H9 (cell line): Measurements from ENCODE around the gene STK35. TPM values are rescaled to one million over a fixed set of nuclear protein-coding genes. Genes with fewer than 3 reads are reported as not detected.

Experiments used
- DNase-seq: peaks from one replicate; pipeline ENCODE4 v3.0.0-alpha.2; 2017
- H2AFZ ChIP-seq: one replicate; pipeline ENCODE4 v1.6.1; 2013; ENCODE audit warnings: mild to moderate bottlenecking, low read length, control low read depth, moderate library complexity
- H2AK5ac ChIP-seq: 2 replicates; pipeline ENCODE4 v1.6.1; 2013; ENCODE audit warnings: low read length, control low read depth, mixed read lengths; ENCODE audit not compliant: insufficient read length
- H2BK120ac ChIP-seq: one replicate; pipeline ENCODE4 v1.6.1; 2013; ENCODE audit warnings: low read depth, mild to moderate bottlenecking, low read length, control low read depth, inconsistent platforms; ENCODE audit not compliant: poor library complexity, severe bottlenecking
- H2BK12ac ChIP-seq: 2 replicates; pipeline ENCODE4 v1.6.1; 2013; ENCODE audit warnings: low read length, control low read depth, mixed read lengths, low read depth; ENCODE audit not compliant: insufficient read length
- H2BK15ac ChIP-seq: 2 replicates; pipeline ENCODE4 v1.6.1; 2013; ENCODE audit warnings: low read depth, low read length, control low read depth
- H2BK20ac ChIP-seq: one replicate; pipeline ENCODE4 v1.6.1; 2013; ENCODE audit warnings: low read depth, mild to moderate bottlenecking, low read length, control low read depth, inconsistent platforms; ENCODE audit not compliant: poor library complexity, severe bottlenecking
- H2BK5ac ChIP-seq: 2 replicates; pipeline ENCODE4 v1.6.1; 2013; ENCODE audit warnings: low read length, control low read depth, mixed read lengths; ENCODE audit not compliant: insufficient read length
- H3K14ac ChIP-seq: 2 replicates; pipeline ENCODE4 v1.6.1; 2013; ENCODE audit warnings: low read length, control low read depth; ENCODE audit not compliant: insufficient read depth
- H3K18ac ChIP-seq: 2 replicates; pipeline ENCODE4 v1.6.1; 2013; ENCODE audit warnings: low read depth, mild to moderate bottlenecking, mixed read lengths, low read length, control low read depth; ENCODE audit not compliant: insufficient read length
- H3K23ac ChIP-seq: 2 replicates; pipeline ENCODE4 v1.6.1; 2013; ENCODE audit warnings: low read length, control low read depth, mixed read lengths, low read depth; ENCODE audit not compliant: insufficient read length
- H3K23me2 ChIP-seq: 2 replicates; pipeline ENCODE4 v1.6.1; 2013; ENCODE audit warnings: low read depth, mild to moderate bottlenecking, mixed read lengths, low read length, control low read depth; ENCODE audit not compliant: insufficient read length, poor library complexity, severe bottlenecking
- H3K27ac ChIP-seq: 2 replicates; pipeline ENCODE4 v1.5.1; 2013; ENCODE audit warnings: low read length, control low read depth, mixed read lengths, low read depth; ENCODE audit not compliant: insufficient read length
- H3K27me3 ChIP-seq: 2 replicates; pipeline ENCODE4 v1.6.1; 2013; ENCODE audit warnings: low read length, control low read depth, inconsistent platforms; ENCODE audit not compliant: insufficient read depth
- H3K4ac ChIP-seq: 2 replicates; pipeline ENCODE4 v1.6.1; 2013; ENCODE audit warnings: low read depth, mild to moderate bottlenecking, control low read depth, inconsistent platforms, low read length, moderate library complexity
- H3K4me1 ChIP-seq: 2 replicates; pipeline ENCODE4 v1.6.1; 2013; ENCODE audit warnings: low read length, control low read depth, inconsistent platforms; ENCODE audit not compliant: insufficient read depth
- H3K4me2 ChIP-seq: 2 replicates; pipeline ENCODE4 v1.6.1; 2013; ENCODE audit warnings: low read length, control low read depth, mixed read lengths; ENCODE audit not compliant: insufficient read length, insufficient read depth
- H3K56ac ChIP-seq: 2 replicates; pipeline ENCODE4 v1.6.1; 2013; ENCODE audit warnings: low read depth, mild to moderate bottlenecking, mixed read lengths, low read length, control low read depth; ENCODE audit not compliant: insufficient read length
- H3K79me1 ChIP-seq: 2 replicates; pipeline ENCODE4 v1.6.1; 2013; ENCODE audit warnings: low read depth, mild to moderate bottlenecking, moderate library complexity, low read length, control low read depth, inconsistent platforms; ENCODE audit not compliant: insufficient read depth, poor library complexity, severe bottlenecking
- H3K79me2 ChIP-seq: 2 replicates; pipeline ENCODE4 v1.6.1; 2013; ENCODE audit warnings: low read length, control low read depth, inconsistent platforms; ENCODE audit not compliant: insufficient read depth
- H3K9ac ChIP-seq: 2 replicates; pipeline ENCODE4 v1.6.1; 2013; ENCODE audit warnings: low read length, control low read depth, mixed read lengths; ENCODE audit not compliant: insufficient read length; ENCODE audit errors: extremely low read depth
- H3K9me3 ChIP-seq: one replicate; pipeline ENCODE4 v1.6.1; 2013; ENCODE audit warnings: low read depth, low read length, inconsistent platforms; ENCODE audit not compliant: control insufficient read depth
- H3T11ph ChIP-seq: one replicate; pipeline ENCODE4 v1.6.1; 2013; ENCODE audit warnings: mild to moderate bottlenecking, low read length, control low read depth, inconsistent platforms
- H4K20me1 ChIP-seq: one replicate; pipeline ENCODE4 v1.6.1; 2013; ENCODE audit not compliant: control insufficient read depth, insufficient read length, insufficient read depth
- H4K5ac ChIP-seq: 2 replicates; pipeline ENCODE4 v1.6.1; 2013; ENCODE audit warnings: low read depth, mild to moderate bottlenecking, mixed read lengths, low read length, control low read depth; ENCODE audit not compliant: insufficient read length
- H4K8ac ChIP-seq: replicated peaks from 2 replicates; pipeline ENCODE4 v1.6.1; 2013; ENCODE audit warnings: low read length, control low read depth, mixed read lengths, low read depth; ENCODE audit not compliant: insufficient read length
- H4K91ac ChIP-seq: 2 replicates; pipeline ENCODE4 v1.6.1; 2013; ENCODE audit warnings: low read depth, mild to moderate bottlenecking, moderate library complexity, mixed read lengths, low read length, control low read depth; ENCODE audit not compliant: insufficient read length
- H3K27ac Mint-ChIP-seq, 3 experiments: 2 replicates in 2 of 3; 3 replicates in 1 of 3; pipeline ENCODE4 v1.8.0; 2020 to 2021; ENCODE audit warnings: mixed read lengths in 3 of 3, mild to moderate bottlenecking in 1 of 3, moderate library complexity in 1 of 3
- H3K27me3 Mint-ChIP-seq: 2 replicates; pipeline ENCODE4 v1.8.0; 2021; ENCODE audit warnings: low read depth, mild to moderate bottlenecking, moderate library complexity, mixed read lengths
- H3K36me3 Mint-ChIP-seq, 3 experiments: 2 replicates in 2 of 3; 3 replicates in 1 of 3; pipeline ENCODE4 v1.8.0; 2020 to 2021; ENCODE audit warnings: low read depth in 3 of 3, mixed read lengths in 3 of 3; ENCODE audit not compliant: insufficient read depth in 1 of 3
- H3K4me1 Mint-ChIP-seq, 2 experiments: 2 replicates each; pipeline ENCODE4 v1.8.0; 2020; ENCODE audit warnings: mixed read lengths in 2 of 2
- H3K4me3 Mint-ChIP-seq, 2 experiments: 2 replicates in 1 of 2; 3 replicates in 1 of 2; pipeline ENCODE4 v1.8.0; 2020 to 2021; ENCODE audit warnings: mild to moderate bottlenecking in 2 of 2, mixed read lengths in 2 of 2, moderate library complexity in 1 of 2
- H3K9me3 Mint-ChIP-seq, 2 experiments: 2 replicates in 1 of 2; 3 replicates in 1 of 2; pipeline ENCODE4 v1.8.0; 2020; ENCODE audit warnings: mild to moderate bottlenecking in 2 of 2, mixed read lengths in 2 of 2, moderate library complexity in 1 of 2
- WGBS: extraction: QIAGEN DNeasy Blood & Tissue Kit; methylation state at CpG from one replicate; pipeline ENCODE4 v1.1.7; 2013; ENCODE audit warnings: missing lambda C conversion rate, low lambda C conversion rate, mixed read lengths; ENCODE audit not compliant: insufficient read length; ENCODE audit errors: extremely low coverage; 5-methylcytosine and 5-hydroxymethylcytosine counted together
- total RNA-seq: library from RNA; stranded (reverse); gene quantifications from 2 replicates; pipeline ENCODE4 v1.2.1, GENCODE V29; 2021
- TF ChIP-seq, protein P1 (sequence below): fragments of 200-600 bp; sonication (generic); conservative IDR thresholded peaks from 3 replicates; pipeline ENCODE4 v1.8.0; 2021; ENCODE audit warnings: antibody characterized with exemption, mild to moderate bottlenecking

Gene STK35
- total RNA-seq, 1 experiment from 2014 or later = 66.2 TPM

DNA sequence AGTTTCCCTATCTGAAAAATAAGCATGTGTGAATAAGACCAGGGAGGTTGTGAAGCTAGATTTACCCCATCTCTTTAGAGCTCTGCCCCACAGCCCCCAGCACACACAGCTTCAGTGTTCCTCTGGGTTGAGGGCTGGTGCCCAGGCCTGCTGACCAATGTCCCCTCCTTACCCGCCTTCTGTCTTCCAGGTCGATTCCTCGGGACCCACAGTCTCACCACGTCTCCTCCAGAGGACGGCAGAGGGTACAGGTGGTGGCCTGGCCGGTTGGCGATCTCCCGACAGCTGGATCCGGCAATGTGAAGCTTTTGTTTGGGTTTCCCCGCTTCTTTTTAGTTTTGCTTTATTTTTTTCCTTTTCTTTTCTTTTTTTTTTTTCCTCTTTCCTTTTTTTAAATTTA lies 42.0 kb downstream of the STK35 start:
- TF ChIP-seq, protein P1, sequence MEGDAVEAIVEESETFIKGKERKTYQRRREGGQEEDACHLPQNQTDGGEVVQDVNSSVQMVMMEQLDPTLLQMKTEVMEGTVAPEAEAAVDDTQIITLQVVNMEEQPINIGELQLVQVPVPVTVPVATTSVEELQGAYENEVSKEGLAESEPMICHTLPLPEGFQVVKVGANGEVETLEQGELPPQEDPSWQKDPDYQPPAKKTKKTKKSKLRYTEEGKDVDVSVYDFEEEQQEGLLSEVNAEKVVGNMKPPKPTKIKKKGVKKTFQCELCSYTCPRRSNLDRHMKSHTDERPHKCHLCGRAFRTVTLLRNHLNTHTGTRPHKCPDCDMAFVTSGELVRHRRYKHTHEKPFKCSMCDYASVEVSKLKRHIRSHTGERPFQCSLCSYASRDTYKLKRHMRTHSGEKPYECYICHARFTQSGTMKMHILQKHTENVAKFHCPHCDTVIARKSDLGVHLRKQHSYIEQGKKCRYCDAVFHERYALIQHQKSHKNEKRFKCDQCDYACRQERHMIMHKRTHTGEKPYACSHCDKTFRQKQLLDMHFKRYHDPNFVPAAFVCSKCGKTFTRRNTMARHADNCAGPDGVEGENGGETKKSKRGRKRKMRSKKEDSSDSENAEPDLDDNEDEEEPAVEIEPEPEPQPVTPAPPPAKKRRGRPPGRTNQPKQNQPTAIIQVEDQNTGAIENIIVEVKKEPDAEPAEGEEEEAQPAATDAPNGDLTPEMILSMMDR = no peak
- Histone ChIP-seq H4K8ac (no peak overlapping the region), H2BK12ac (no peak overlapping the region), H3T11ph (no peak overlapping the region), H3K23ac (no peak overlapping the region), H3K4ac (no peak overlapping the region), H3K4me1 (no peaks in the 10 kb centered on the region), H2BK120ac (no peak overlapping the region), H3K27me3 (no peaks in the 10 kb centered on the region), H4K5ac (no peak overlapping the region), H3K18ac (no peak overlapping the region), H3K14ac (no peak overlapping the region), H4K91ac (no peak overlapping the region), H3K9ac (no peak overlapping the region), H4K20me1 (no peaks in the 10 kb centered on the region), H2BK5ac (no peak overlapping the region), H3K79me1 (no peaks in the 10 kb centered on the region), H3K23me2 (no peaks in the 10 kb centered on the region), H2AFZ (no peak overlapping the region), H3K56ac (no peak overlapping the region), H3K9me3 (no peaks in the 10 kb centered on the region), H3K4me2 (no peak overlapping the region), H3K27ac (no peak overlapping the region), H3K79me2 (no peaks in the 10 kb centered on the region), H2AK5ac (no peak overlapping the region), H2BK20ac (no peak overlapping the region), H2BK15ac (no peak overlapping the region)
- Mint-ChIP-seq H3K4me1 (peaks cover 32 to 37% of the 10 kb centered on the region in 2 experiments), H3K27ac (no peak overlapping the region), H3K9me3 (no peaks in the 10 kb centered on the region), H3K4me3 (no peak overlapping the region), H3K36me3 (peaks cover 13 to 27% (median 25%) of the 10 kb centered on the region in 3 experiments), H3K27me3 (no peaks in the 10 kb centered on the region)
- WGBS = no CpG with 5 or more reads among the region's 10 CpGs
- no peak for DNase-seq
